MV-4-11 (cell line): ENCODE measurements around the gene TMEM106A.
"Not testable (repeated sequence)": the region's sequence is repeated elsewhere in the genome, so short reads cannot be mapped to it uniquely, and the experiment has no call there.

Experiments
- DNase-seq: peaks from one replicate; lab custom pipeline; 2025; lab: John Stamatoyannopoulos, UW

TMEM106A gene

GRCh38 chr17:43216369-43216761 is 4.7 kb downstream of the TMEM106A start:
- no peak for DNase-seq

- DNase-seq = no peak
Measured at GRCh38 chr17:43216762-43217613, 5.3 kb downstream of the TMEM106A start.

GRCh38 chr17:43217614-43218087 is 6.0 kb downstream of the TMEM106A start:
- no peak for DNase-seq

- DNase-seq = no peak
Measured at GRCh38 chr17:43219001-43219400, 7.3 kb downstream of the TMEM106A start.

- DNase-seq = no peak
Measured at GRCh38 chr17:43219746-43220380, 8.2 kb downstream of the TMEM106A start.

GRCh38 chr17:43220511-43221125 is 8.9 kb downstream of the TMEM106A start:
- no peak for DNase-seq

GRCh38 chr17:43224146-43224705 is 12.6 kb downstream of the TMEM106A start:
- no peak for DNase-seq

- DNase-seq = no peak
Measured at GRCh38 chr17:43226393-43226792, 14.7 kb downstream of the TMEM106A start.

- DNase-seq = not testable (repeated sequence)
Measured at GRCh38 chr17:43228020-43228782, 16.5 kb downstream of the TMEM106A start, which contains the start of gene CCDC200. CCDC200 (minus strand) TSS chr17:43228623; CDS start chr17:43228554, 69 bp downstream.

GRCh38 chr17:43231205-43232020 is 19.7 kb downstream of the TMEM106A start:
- not testable (repeated sequence) for DNase-seq

- DNase-seq = not testable (repeated sequence)
Measured at GRCh38 chr17:43232021-43232699, 20.5 kb downstream of the TMEM106A start.

GRCh38 chr17:43233263-43233662 is 21.6 kb downstream of the TMEM106A start:
- not testable (repeated sequence) for DNase-seq

GRCh38 chr17:43233877-43234276 is 22.2 kb downstream of the TMEM106A start, which contains the start of gene RNU2-1:
RNU2-1 (minus strand) TSS chr17:43233977.
- not testable (repeated sequence) for DNase-seq

GRCh38 chr17:43239597-43239996 is 27.9 kb downstream of the TMEM106A start:
- not testable (repeated sequence) for DNase-seq

- DNase-seq = not testable (repeated sequence)
Measured at GRCh38 chr17:43240596-43241352, 29.1 kb downstream of the TMEM106A start.

- DNase-seq = not testable (repeated sequence)
Measured at GRCh38 chr17:43246456-43246855, 34.8 kb downstream of the TMEM106A start.
